GM18517 (cell line): ENCODE results near the gene CRISPLD2.
"Not testable (repeated sequence)": the region's sequence is repeated elsewhere in the genome, so short reads cannot be mapped to it uniquely, and the experiment has no call there.

Source experiments
- ATAC-seq: cut with Tn5 transposase; IDR thresholded peaks from one replicate; pipeline ENCODE4 v1.9.1; 2021; ENCODE audit warnings: mild to moderate bottlenecking, moderate library complexity; ENCODE audit not compliant: unreplicated experiment

The CRISPLD2 gene

GRCh38 chr16:84926462-84926861 is 106.7 kb downstream of the CRISPLD2 start:
- no peak for ATAC-seq

- no peak for ATAC-seq
These were observed 108.1 kb downstream of the CRISPLD2 start for GRCh38 chr16:84927621-84928591.

GRCh38 chr16:84928679-84929420 is 109.1 kb downstream of the CRISPLD2 start:
- no peak for ATAC-seq

- ATAC-seq, result no peak
These were observed 109.9 kb downstream of the CRISPLD2 start for GRCh38 chr16:84929421-84930297.

- ATAC-seq, result no peak
These were observed 110.7 kb downstream of the CRISPLD2 start for GRCh38 chr16:84930298-84931106.

GRCh38 chr16:84931107-84931494 is 111.3 kb downstream of the CRISPLD2 start:
- ATAC-seq, result no peak

- ATAC-seq, result no peak
These were observed 111.7 kb downstream of the CRISPLD2 start for GRCh38 chr16:84931506-84931905.

GRCh38 chr16:84932681-84933080 is 112.9 kb downstream of the CRISPLD2 start:
- no peak for ATAC-seq

GRCh38 chr16:84933774-84934631 is 114.2 kb downstream of the CRISPLD2 start:
- no peak for ATAC-seq

GRCh38 chr16:84937196-84938005 is 117.6 kb downstream of the CRISPLD2 start:
- ATAC-seq, result no peak

GRCh38 chr16:84938616-84939015 is 118.8 kb downstream of the CRISPLD2 start:
- ATAC-seq, result not testable (repeated sequence)

- no peak for ATAC-seq
These were observed 121.1 kb downstream of the CRISPLD2 start for GRCh38 chr16:84940670-84941551.

- ATAC-seq, result no peak
These were observed 122.1 kb downstream of the CRISPLD2 start for GRCh38 chr16:84941921-84942320.

GRCh38 chr16:84942786-84943185 is 123.0 kb downstream of the CRISPLD2 start:
- ATAC-seq, result no peak

- ATAC-seq, result no peak
These were observed 123.8 kb downstream of the CRISPLD2 start for GRCh38 chr16:84943620-84944019.

GRCh38 chr16:84947022-84947421 is 127.2 kb downstream of the CRISPLD2 start:
- ATAC-seq, result no peak
